OCI-LY1 (cell line): Measurements from ENCODE around the gene ORC1.

Source experiments
- EZH2 ChIP-seq: fragments of 200-600 bp; sonication (generic), shearing (Covaris generic); IDR thresholded peaks from 2 replicates; pipeline ENCODE4 v1.8.0; 2017; ENCODE audit warnings: borderline replicate concordance, mixed run types, mild to moderate bottlenecking, antibody characterized with exemption, low read length, moderate library complexity, mixed read lengths
- TF ChIP-seq, protein P1 (sequence below): fragments of 200-600 bp; sonication (generic), shearing (Covaris generic); IDR thresholded peaks from 2 replicates; pipeline ENCODE4 v1.5.1; 2017; ENCODE audit warnings: mild to moderate bottlenecking, antibody characterized with exemption, low read length, moderate library complexity, mixed read lengths

GRCh38 chr1:52426371-52426770, 22.1 kb upstream of the ORC1 start:
- TF ChIP-seq, protein P1, sequence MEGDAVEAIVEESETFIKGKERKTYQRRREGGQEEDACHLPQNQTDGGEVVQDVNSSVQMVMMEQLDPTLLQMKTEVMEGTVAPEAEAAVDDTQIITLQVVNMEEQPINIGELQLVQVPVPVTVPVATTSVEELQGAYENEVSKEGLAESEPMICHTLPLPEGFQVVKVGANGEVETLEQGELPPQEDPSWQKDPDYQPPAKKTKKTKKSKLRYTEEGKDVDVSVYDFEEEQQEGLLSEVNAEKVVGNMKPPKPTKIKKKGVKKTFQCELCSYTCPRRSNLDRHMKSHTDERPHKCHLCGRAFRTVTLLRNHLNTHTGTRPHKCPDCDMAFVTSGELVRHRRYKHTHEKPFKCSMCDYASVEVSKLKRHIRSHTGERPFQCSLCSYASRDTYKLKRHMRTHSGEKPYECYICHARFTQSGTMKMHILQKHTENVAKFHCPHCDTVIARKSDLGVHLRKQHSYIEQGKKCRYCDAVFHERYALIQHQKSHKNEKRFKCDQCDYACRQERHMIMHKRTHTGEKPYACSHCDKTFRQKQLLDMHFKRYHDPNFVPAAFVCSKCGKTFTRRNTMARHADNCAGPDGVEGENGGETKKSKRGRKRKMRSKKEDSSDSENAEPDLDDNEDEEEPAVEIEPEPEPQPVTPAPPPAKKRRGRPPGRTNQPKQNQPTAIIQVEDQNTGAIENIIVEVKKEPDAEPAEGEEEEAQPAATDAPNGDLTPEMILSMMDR: no peak
- no peak for TF ChIP-seq EZH2
